ENCODE results near the gene SRRM2.

The SRRM2 gene

GRCh38 chr16:2744711-2745110 lies 7.7 kb upstream of the SRRM2 start:
- Histone ChIP-seq H3K27ac (replicated peaks) (no peak overlapping the region), H3K27me3 (ENCODE audit: insufficient read depth, poor library complexity, severe bottlenecking) (no peaks in the 10 kb centered on the region), H3K4me3 (replicated peaks; ENCODE audit: insufficient read depth, low read length) (no peak overlapping the region)
- TF ChIP-seq, protein P1, sequence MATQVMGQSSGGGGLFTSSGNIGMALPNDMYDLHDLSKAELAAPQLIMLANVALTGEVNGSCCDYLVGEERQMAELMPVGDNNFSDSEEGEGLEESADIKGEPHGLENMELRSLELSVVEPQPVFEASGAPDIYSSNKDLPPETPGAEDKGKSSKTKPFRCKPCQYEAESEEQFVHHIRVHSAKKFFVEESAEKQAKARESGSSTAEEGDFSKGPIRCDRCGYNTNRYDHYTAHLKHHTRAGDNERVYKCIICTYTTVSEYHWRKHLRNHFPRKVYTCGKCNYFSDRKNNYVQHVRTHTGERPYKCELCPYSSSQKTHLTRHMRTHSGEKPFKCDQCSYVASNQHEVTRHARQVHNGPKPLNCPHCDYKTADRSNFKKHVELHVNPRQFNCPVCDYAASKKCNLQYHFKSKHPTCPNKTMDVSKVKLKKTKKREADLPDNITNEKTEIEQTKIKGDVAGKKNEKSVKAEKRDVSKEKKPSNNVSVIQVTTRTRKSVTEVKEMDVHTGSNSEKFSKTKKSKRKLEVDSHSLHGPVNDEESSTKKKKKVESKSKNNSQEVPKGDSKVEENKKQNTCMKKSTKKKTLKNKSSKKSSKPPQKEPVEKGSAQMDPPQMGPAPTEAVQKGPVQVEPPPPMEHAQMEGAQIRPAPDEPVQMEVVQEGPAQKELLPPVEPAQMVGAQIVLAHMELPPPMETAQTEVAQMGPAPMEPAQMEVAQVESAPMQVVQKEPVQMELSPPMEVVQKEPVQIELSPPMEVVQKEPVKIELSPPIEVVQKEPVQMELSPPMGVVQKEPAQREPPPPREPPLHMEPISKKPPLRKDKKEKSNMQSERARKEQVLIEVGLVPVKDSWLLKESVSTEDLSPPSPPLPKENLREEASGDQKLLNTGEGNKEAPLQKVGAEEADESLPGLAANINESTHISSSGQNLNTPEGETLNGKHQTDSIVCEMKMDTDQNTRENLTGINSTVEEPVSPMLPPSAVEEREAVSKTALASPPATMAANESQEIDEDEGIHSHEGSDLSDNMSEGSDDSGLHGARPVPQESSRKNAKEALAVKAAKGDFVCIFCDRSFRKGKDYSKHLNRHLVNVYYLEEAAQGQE (IDR thresholded peaks at IDR 0.05; ENCODE audit: insufficient replicate concordance, low read depth) = no peak
- TF ChIP-seq SPI1 (IDR thresholded peaks at IDR 0.05; ENCODE audit: borderline replicate concordance, low read depth) (no peak), CTCF (IDR thresholded peaks at IDR 0.05; ENCODE audit: insufficient read depth, low read length) (no peak), POLR2AphosphoS5 (IDR thresholded peaks at IDR 0.05; ENCODE audit: low read depth) (no peak)
- DNase-seq (ENCODE audit: low read depth in 1 of 2, low spot score in 1 of 2) = no peak

DNA sequence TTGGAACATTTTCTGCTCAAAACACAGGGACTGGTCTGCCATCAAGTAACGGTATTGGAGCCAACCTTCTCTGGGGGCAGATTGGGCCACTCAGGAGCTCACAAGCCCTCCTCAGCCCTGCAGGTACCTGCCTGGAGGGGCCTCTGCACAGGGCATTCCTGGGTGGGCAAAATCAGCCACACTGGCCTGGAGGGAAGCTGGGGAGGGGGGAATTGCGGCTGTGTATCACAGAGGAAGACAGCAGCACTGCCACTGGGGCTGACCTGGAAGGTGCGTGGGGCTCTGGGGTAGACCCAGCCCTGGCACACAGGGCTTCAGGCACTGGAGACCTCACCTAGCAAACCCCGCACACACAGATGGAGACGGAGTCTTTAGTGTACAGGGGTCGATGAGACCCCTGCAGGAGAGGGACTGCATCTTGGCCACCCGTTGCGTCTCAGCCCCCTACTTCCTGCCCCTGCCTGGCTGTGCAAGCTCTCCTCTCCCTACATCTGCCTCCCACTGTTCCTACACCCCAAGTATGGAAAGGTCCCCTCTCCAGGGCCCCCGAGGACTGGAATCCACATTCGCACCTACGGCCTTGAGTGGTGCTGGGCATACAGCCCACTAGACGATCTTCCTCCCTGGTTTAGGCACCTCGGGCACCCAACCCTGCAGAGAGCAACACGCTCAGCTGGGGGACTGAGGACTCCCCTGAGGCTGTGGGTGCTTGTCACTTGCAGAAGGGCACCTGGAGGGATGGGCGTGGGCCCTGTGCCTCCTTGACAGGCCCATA lies 7.1 kb upstream of the SRRM2 start:
- DNase-seq (ENCODE audit: low read depth in 1 of 2, low spot score in 1 of 2) = no peak
- no peak for TF ChIP-seq GABPA (IDR thresholded peaks at IDR 0.05; ENCODE audit: low read depth)
- no peak for TF ChIP-seq SPI1 (IDR thresholded peaks at IDR 0.05; ENCODE audit: borderline replicate concordance, low read depth)
- no peak for TF ChIP-seq POLR2AphosphoS5 (IDR thresholded peaks at IDR 0.05; ENCODE audit: low read depth)
- TF ChIP-seq, protein P1 (IDR thresholded peaks at IDR 0.05; ENCODE audit: insufficient replicate concordance, low read depth) = no peak
- TF ChIP-seq CTCF (IDR thresholded peaks at IDR 0.05; ENCODE audit: insufficient read depth, low read length) = no peak
- Histone ChIP-seq H3K27ac (replicated peaks) (no peak overlapping the region), H3K27me3 (ENCODE audit: insufficient read depth, poor library complexity, severe bottlenecking) (no peaks in the 10 kb centered on the region), H3K4me3 (replicated peaks; ENCODE audit: insufficient read depth, low read length) (no peak overlapping the region)

DNA sequence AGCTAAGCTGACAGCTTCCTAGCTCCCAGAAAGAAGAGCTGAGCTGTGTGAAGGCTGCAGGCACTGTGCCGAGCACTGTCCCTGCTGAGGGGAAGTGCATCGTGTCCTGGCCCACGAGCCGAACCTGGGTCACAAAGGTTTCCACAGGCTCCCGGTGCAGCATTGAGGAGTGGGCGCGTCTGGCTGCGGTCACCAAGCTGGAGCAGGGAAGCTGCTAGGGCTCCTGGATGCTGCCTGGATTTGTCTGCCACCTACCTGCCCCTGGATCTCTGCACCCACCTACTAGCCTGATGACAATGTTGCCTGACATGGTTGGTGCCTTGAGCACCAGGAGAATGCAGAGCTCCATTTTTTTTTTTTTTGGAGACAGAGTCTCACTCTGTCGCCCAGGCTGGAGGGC lies 6.5 kb upstream of the SRRM2 start:
- Histone ChIP-seq H3K27ac (replicated peaks) (no peak overlapping the region), H3K27me3 (ENCODE audit: insufficient read depth, poor library complexity, severe bottlenecking) (no peaks in the 10 kb centered on the region), H3K4me3 (replicated peaks; ENCODE audit: insufficient read depth, low read length) (no peak overlapping the region)
- DNase-seq (ENCODE audit: low read depth in 1 of 2, low spot score in 1 of 2) = no peak
- TF ChIP-seq, protein P1 (IDR thresholded peaks at IDR 0.05; ENCODE audit: insufficient replicate concordance, low read depth) = no peak
- no peak for TF ChIP-seq GABPA (IDR thresholded peaks at IDR 0.05; ENCODE audit: low read depth)
- no peak for TF ChIP-seq SPI1 (IDR thresholded peaks at IDR 0.05; ENCODE audit: borderline replicate concordance, low read depth)
- TF ChIP-seq POLR2AphosphoS5 (IDR thresholded peaks at IDR 0.05; ENCODE audit: low read depth) = no peak
- TF ChIP-seq CTCF (IDR thresholded peaks at IDR 0.05; ENCODE audit: insufficient read depth, low read length) = no peak
